GM12878 (cell line): ENCODE results near the gene TRPV5. TPM values are rescaled to one million over a fixed set of nuclear protein-coding genes. Genes with fewer than 3 reads are reported as not detected.

Source experiments
- ATAC-seq: fragments of 200-7000 bp; cut with Tn5 transposase; 3 replicates; pipeline ENCODE4 v1.9.1; 2020; ENCODE audit warnings: mild to moderate bottlenecking, moderate library complexity
- BruUV-seq: library from RNA; stranded (reverse); fragments of 400-500 nt; replicated peaks from 2 replicates; lab custom pipeline; 2021; lab: Mats Ljungman, UMichigan
- CTCF ChIA-PET: fragments of 300-600 bp; sonication (Branson Sonifier 250); formaldehyde crosslinking; extraction: SDS; loops from one replicate; lab custom pipeline; 2021; ENCODE audit warnings: inconsistent platforms; lab: Yijun Ruan, JAX
- POLR2A ChIA-PET: fragments of 350-600 bp; formaldehyde crosslinking; extraction: SDS; loops from one replicate; lab custom pipeline; 2021; ENCODE audit warnings: inconsistent platforms; lab: Charles Lee
- RAD21 ChIA-PET: fragments of 300-600 bp; sonication (Branson Sonifier 250); formaldehyde crosslinking; loops from one replicate; lab custom pipeline; 2023; ENCODE audit warnings: antibody characterized with exemption; ENCODE audit not compliant: unreplicated experiment; lab: Charles Lee
- SMC1A ChIA-PET: fragments of 300-600 bp; sonication (Branson Sonifier 250); formaldehyde crosslinking; loops from one replicate; lab custom pipeline; 2023; ENCODE audit not compliant: unreplicated experiment, uncharacterized antibody; lab: Charles Lee
- DNase-seq: peaks from one replicate; pipeline ENCODE4 v3.0.0-alpha.2; 2011; ENCODE audit warnings: low read depth, low spot score
- FAIRE-seq: peaks from 3 replicates; lab custom pipeline; 2011; peaks lifted over from hg19 to GRCh38; lab: Jason Lieb, UNC
- H2AFZ ChIP-seq: 2 replicates; pipeline ENCODE4 v1.6.0; 2011; ENCODE audit warnings: low read depth, low read length, control low read depth; ENCODE audit not compliant: control insufficient read depth
- H3K27ac ChIP-seq: 2 replicates; pipeline ENCODE4 v1.5.1; 2011; ENCODE audit warnings: control low read depth; ENCODE audit not compliant: control insufficient read depth, insufficient read depth
- H3K27me3 ChIP-seq, 2 experiments: replicated peaks in 1 of 2; 2 replicates each; pipeline versions ENCODE4 v1.6.0 to v1.6.1; 2011; ENCODE audit warnings: low read length in 1 of 2; ENCODE audit not compliant: control insufficient read depth in 2 of 2, insufficient read depth in 2 of 2
- H3K36me3 ChIP-seq, 2 experiments: 2 replicates each; pipeline ENCODE4 v1.5.1; 2011; ENCODE audit warnings: low read length in 1 of 2; ENCODE audit not compliant: control insufficient read depth in 2 of 2, insufficient read depth in 2 of 2
- H3K4me1 ChIP-seq: 2 replicates; pipeline ENCODE4 v1.6.1; 2011; ENCODE audit warnings: mild to moderate bottlenecking, low read length, moderate library complexity, mixed read lengths; ENCODE audit not compliant: control insufficient read depth, insufficient read depth
- H3K4me2 ChIP-seq: 2 replicates; pipeline ENCODE4 v1.6.0; 2011; ENCODE audit warnings: control low read depth; ENCODE audit not compliant: control insufficient read depth, insufficient read depth
- H3K4me3 ChIP-seq: fragments of 200-600 bp; sonication (generic); 2 replicates; pipeline ENCODE4 v1.5.1; 2016
- H3K79me2 ChIP-seq: 2 replicates; pipeline ENCODE4 v1.6.0; 2011; ENCODE audit warnings: low read length; ENCODE audit not compliant: control insufficient read depth, insufficient read depth
- H3K9ac ChIP-seq: 2 replicates; pipeline ENCODE4 v1.8.0; 2011; ENCODE audit warnings: low read length, control low read depth, mixed read lengths; ENCODE audit not compliant: control insufficient read depth, insufficient read depth
- H3K9me3 ChIP-seq: replicated peaks from 3 replicates; pipeline ENCODE4 v1.5.1; 2011; ENCODE audit warnings: mild to moderate bottlenecking, low read length; ENCODE audit not compliant: control insufficient read depth, insufficient read depth
- H4K20me1 ChIP-seq: 2 replicates; pipeline ENCODE4 v1.6.0; 2011; ENCODE audit not compliant: control insufficient read depth, insufficient read depth
- CBX5 ChIP-seq: sonication (generic); IDR thresholded peaks from 2 replicates; pipeline ENCODE4 v1.6.1; 2016; ENCODE audit warnings: low read depth, moderate library complexity, mild to moderate bottlenecking, inconsistent platforms
- CEBPB ChIP-seq, 2 experiments: fragments of 150-350 bp in 1 of 2; IDR thresholded peaks; 2 replicates each; pipeline ENCODE4 v1.6.1; 2012 to 2014; ENCODE audit warnings: low read depth in 2 of 2, low read length in 2 of 2, borderline replicate concordance in 1 of 2, inconsistent platforms in 1 of 2
- CTCF ChIP-seq, 3 experiments: IDR thresholded peaks in 2 of 3; conservative IDR thresholded peaks in 1 of 3; 2 replicates each; pipeline ENCODE4 v1.5.1; 2011; ENCODE audit warnings: low read depth in 3 of 3, low read length in 3 of 3, mild to moderate bottlenecking in 3 of 3, control low read depth in 2 of 3, moderate library complexity in 2 of 3, inconsistent platforms in 1 of 3, mixed read lengths in 1 of 3; ENCODE audit not compliant: control insufficient read depth in 2 of 3, insufficient read depth in 1 of 3; ENCODE audit errors: extremely low read depth in 1 of 3
- HDAC2 ChIP-seq: fragments of 200-600 bp; sonication (generic); IDR thresholded peaks from 2 replicates; pipeline ENCODE4 v1.6.1; 2017
- MLLT1 ChIP-seq: fragments of 450-650 bp; IDR thresholded peaks from 2 replicates; pipeline ENCODE4 v1.6.1; 2016; ENCODE audit warnings: mild to moderate bottlenecking
- NR2F1 ChIP-seq: fragments of 450-650 bp; conservative IDR thresholded peaks from 2 replicates; pipeline ENCODE4 v1.6.1; 2017; ENCODE audit warnings: mild to moderate bottlenecking
- POLR2AphosphoS5 ChIP-seq: IDR thresholded peaks from 2 replicates; pipeline ENCODE4 v1.6.1; 2011; ENCODE audit warnings: mild to moderate bottlenecking, low read length, inconsistent platforms
- PRDM15 ChIP-seq: fragments of 450-650 bp; formaldehyde crosslinking; IDR thresholded peaks from 2 replicates; pipeline ENCODE4 v1.4.0; 2020; ENCODE audit warnings: mild to moderate bottlenecking, moderate library complexity
- RBBP5 ChIP-seq: fragments of 200-600 bp; sonication (generic); conservative IDR thresholded peaks from 2 replicates; pipeline ENCODE4 v1.6.1; 2016
- RELB ChIP-seq: fragments of 450-650 bp; IDR thresholded peaks from 2 replicates; pipeline ENCODE4 v1.6.1; 2017; ENCODE audit warnings: low read depth, mild to moderate bottlenecking, moderate library complexity
- SIX5 ChIP-seq: IDR thresholded peaks from 2 replicates; pipeline ENCODE4 v1.6.1; 2011; ENCODE audit warnings: mild to moderate bottlenecking, low read depth, low read length, moderate library complexity; ENCODE audit not compliant: severe bottlenecking
- SP1 ChIP-seq: IDR thresholded peaks from one replicate; pipeline ENCODE4 v1.6.1; 2011; ENCODE audit warnings: low read depth, low read length
- TCF7 ChIP-seq: IDR thresholded peaks from 2 replicates; pipeline ENCODE4 v1.6.1; 2014; ENCODE audit warnings: antibody characterized with exemption, borderline replicate concordance
- WRNIP1 ChIP-seq: IDR thresholded peaks from 2 replicates; pipeline ENCODE4 v1.6.1; 2011; ENCODE audit warnings: low read depth, low read length, improper control_type of control experiment, borderline replicate concordance
- ZNF207 ChIP-seq: fragments of 450-650 bp; IDR thresholded peaks from 2 replicates; pipeline ENCODE4 v1.6.1; 2014; ENCODE audit warnings: antibody characterized with exemption, mild to moderate bottlenecking, borderline replicate concordance
- ZNF217 ChIP-seq: fragments of 450-650 bp; IDR thresholded peaks from 2 replicates; pipeline ENCODE4 v1.6.1; 2017; ENCODE audit warnings: antibody characterized with exemption, mild to moderate bottlenecking
- WGBS: methylation state at CpG from one replicate; pipeline ENCODE4 v1.1.6; 2016; ENCODE audit warnings: low lambda C conversion rate; ENCODE audit not compliant: insufficient replicate concordance, insufficient coverage; ENCODE audit errors: missing lambda C conversion rate; 5-methylcytosine and 5-hydroxymethylcytosine counted together
- in situ Hi-C: fragments of 300-500 bp; cut with MboI; formaldehyde crosslinking; loops from 9 replicates; pipeline ENCODE4 v1.14.3; 2018; ENCODE audit warnings: mixed read lengths
- intact Hi-C: fragments of 100-400 bp; cut with micrococcal nuclease; formaldehyde crosslinking; loops from one replicate; pipeline ENCODE4 v1.14.2; 2022; ENCODE audit not compliant: unreplicated experiment
- polyA plus RNA-seq, 11 experiments: library from polyadenylated mRNA; depleted of rRNA in 4 of 11; unstranded in 6 of 11; stranded (reverse) in 5 of 11; fragments of >200 nt; fragmentation: Nextera tagmentation in 4 of 11; fragmentation: Illumina TruSeq in 1 of 11; extraction: Ambion mirVana in 4 of 11; extraction: Trizol in 1 of 11; gene quantifications; 1 replicate in 1 of 11; 2 replicates in 10 of 11; pipeline versions ENCODE4 v1.2.1 to v1.2.3, GENCODE V29; 2011 to 2016; ENCODE audit warnings: inconsistent platforms in 2 of 11, missing spikeins in 2 of 11, low read depth in 1 of 11
- total RNA-seq, 4 experiments: library from RNA; depleted of rRNA in 3 of 4; stranded (reverse); fragments of >200 nt in 3 of 4; fragmentation: Illumina TruSeq in 1 of 4; extraction: Trizol in 1 of 4; gene quantifications; 2 replicates each; pipeline versions ENCODE4 v1.2.1 to v1.2.3, GENCODE V29; 2013 to 2021

TRPV5 gene
- total and polyA plus RNA-seq, 10 of the 15 experiments (the other 5 are each of a cell fraction or from before 2014, with no cell fraction given) = not detected

GRCh38 chr7:142869434-142869833, 64.1 kb downstream of the TRPV5 start:
- ChIA-PET SMC1A (interaction anchor here (1.5 kb wide), 1 partner anchor 86 kb away, joined by 3 read pairs; no protein-coding TSS in a partner anchor), CTCF (interaction anchor here (1.4 kb wide), 1 partner anchor 12 kb away, joined by 3 read pairs; no protein-coding TSS in a partner anchor), RAD21 (interaction anchor here (1.3 kb wide), 1 partner anchor 266 kb away, joined by 3 read pairs; no protein-coding TSS in a partner anchor)
- intact Hi-C loops = no loop called here
- Histone ChIP-seq H2AFZ (no peak overlapping the region), H3K4me1 (no peaks in the 10 kb centered on the region), H3K79me2 (no peaks in the 10 kb centered on the region), H3K27ac (no peak overlapping the region), H3K27me3 (no peaks in the 10 kb centered on the region), H3K36me3 (no peaks in the 10 kb centered on the region), H4K20me1 (no peaks in the 10 kb centered on the region)
- in situ Hi-C loops = no loop called here
- no peak for DNase-seq
- no peak for TF ChIP-seq WRNIP1
- no peak for TF ChIP-seq CEBPB (IDR thresholded peaks at IDR 0.05; ENCODE audit: borderline replicate concordance in 1 of 2, low read depth in 2 of 2, low read length in 2 of 2)
- TF ChIP-seq SIX5 = no peak
- TF ChIP-seq NR2F1 = no peak
- no peak for TF ChIP-seq RBBP5
- TF ChIP-seq SP1 = no peak
- no peak for TF ChIP-seq MLLT1
- TF ChIP-seq CTCF (IDR thresholded peaks at IDR 0.05 in 2 of 3, conservative IDR thresholded peaks at IDR 0.05 in 1 of 3; ENCODE audit: control insufficient read depth in 2 of 3, extremely low read depth in 1 of 3, insufficient read depth in 1 of 3, low read depth in 3 of 3, low read length in 3 of 3) = no peak
- no peak for TF ChIP-seq PRDM15
- no peak for TF ChIP-seq TCF7
- TF ChIP-seq RELB = no peak
- TF ChIP-seq ZNF207 = no peak
- no peak for TF ChIP-seq POLR2AphosphoS5
- TF ChIP-seq CBX5 = no peak
- no peak for TF ChIP-seq ZNF217
- TF ChIP-seq HDAC2 = no peak
- TF ChIP-seq, all 136 proteins: peak for 0
- FAIRE-seq (no peak), ATAC-seq (no peak)
- Histone ChIP-seq H3K9me3 (no peaks in the 10 kb centered on the region), H3K4me3 (no peak overlapping the region), H3K4me2 (no peak overlapping the region), H3K9ac (no peak overlapping the region)
- no TSS peak for BruUV-seq
- 2% methylated on average over 2 of the region's 2 CpGs for WGBS
- POLR2A ChIA-PET = no interaction called here
